Measurements from ENCODE around the gene STAC3.
A peak's percentile ranks its signal among the peaks of the same experiment; 100 is the strongest.

The STAC3 gene

GRCh38 chr12:57213058-57213715, 37.8 kb downstream of the STAC3 start:
- TF ChIP-seq SPI1 (IDR thresholded peaks at IDR 0.05; ENCODE audit: low read depth, low read length) = no peak
- peak; percentile 22; the same call in 1 of the 2 replicates for TF ChIP-seq POU2F2 (IDR thresholded peaks at IDR 0.05; ENCODE audit: low read depth, low read length)
- TF ChIP-seq POLR2A (IDR thresholded peaks at IDR 0.05; ENCODE audit: low read depth, low read length) = no peak
- TF ChIP-seq PAX5 (IDR thresholded peaks at IDR 0.05; ENCODE audit: insufficient read depth, low read length, severe bottlenecking) = no peak
- DNase-seq (ENCODE audit: insufficient read length, low spot score) = peak; percentile 93
- FAIRE-seq = peak; percentile 93

- FAIRE-seq = no peak
- DNase-seq (ENCODE audit: insufficient read length, low spot score) = no peak
- no peak for TF ChIP-seq POLR2A (IDR thresholded peaks at IDR 0.05; ENCODE audit: low read depth, low read length)
Measured at GRCh38 chr12:57212701-57213057, 38.3 kb downstream of the STAC3 start.

- no peak for TF ChIP-seq POLR2A (IDR thresholded peaks at IDR 0.05; ENCODE audit: low read depth, low read length)
- no peak for TF ChIP-seq TAF1 (IDR thresholded peaks at IDR 0.05; ENCODE audit: low read depth, low read length)
- no peak for TF ChIP-seq POU2F2 (IDR thresholded peaks at IDR 0.05; ENCODE audit: low read depth, low read length)
- TF ChIP-seq POLR2AphosphoS5 (IDR thresholded peaks at IDR 0.05; ENCODE audit: low read depth, low read length) = no peak
- no peak for TF ChIP-seq SPI1 (IDR thresholded peaks at IDR 0.05; ENCODE audit: low read depth, low read length)
- no peak for TF ChIP-seq PAX5 (IDR thresholded peaks at IDR 0.05; ENCODE audit: insufficient read depth, low read length, severe bottlenecking)
- FAIRE-seq (no peak), DNase-seq (ENCODE audit: insufficient read length, low spot score) (no peak)
Measured at GRCh38 chr12:57211791-57212700, 38.9 kb downstream of the STAC3 start.

GRCh38 chr12:57210926-57211692, 39.9 kb downstream of the STAC3 start:
- DNase-seq (ENCODE audit: insufficient read length, low spot score) (no peak), FAIRE-seq (no peak)
- TF ChIP-seq POLR2AphosphoS5 (IDR thresholded peaks at IDR 0.05; ENCODE audit: low read depth, low read length) (no peak), SPI1 (IDR thresholded peaks at IDR 0.05; ENCODE audit: low read depth, low read length) (no peak), TAF1 (IDR thresholded peaks at IDR 0.05; ENCODE audit: low read depth, low read length) (no peak), POU2F2 (IDR thresholded peaks at IDR 0.05; ENCODE audit: low read depth, low read length) (no peak), POLR2A (IDR thresholded peaks at IDR 0.05; ENCODE audit: low read depth, low read length) (no peak), PAX5 (IDR thresholded peaks at IDR 0.05; ENCODE audit: insufficient read depth, low read length, severe bottlenecking) (no peak)

GRCh38 chr12:57210461-57210860, 40.5 kb downstream of the STAC3 start:
- no peak for FAIRE-seq
- DNase-seq (ENCODE audit: insufficient read length, low spot score) = no peak
- TF ChIP-seq POLR2AphosphoS5 (IDR thresholded peaks at IDR 0.05; ENCODE audit: low read depth, low read length) (no peak), TAF1 (IDR thresholded peaks at IDR 0.05; ENCODE audit: low read depth, low read length) (no peak), POU2F2 (IDR thresholded peaks at IDR 0.05; ENCODE audit: low read depth, low read length) (no peak), PAX5 (IDR thresholded peaks at IDR 0.05; ENCODE audit: insufficient read depth, low read length, severe bottlenecking) (no peak), POLR2A (IDR thresholded peaks at IDR 0.05; ENCODE audit: low read depth, low read length) (no peak), SPI1 (IDR thresholded peaks at IDR 0.05; ENCODE audit: low read depth, low read length) (no peak)

- TF ChIP-seq POLR2AphosphoS5 (IDR thresholded peaks at IDR 0.05; ENCODE audit: low read depth, low read length) = no peak
- TF ChIP-seq SPI1 (IDR thresholded peaks at IDR 0.05; ENCODE audit: low read depth, low read length) = no peak
- no peak for TF ChIP-seq PAX5 (IDR thresholded peaks at IDR 0.05; ENCODE audit: insufficient read depth, low read length, severe bottlenecking)
- TF ChIP-seq POU2F2 (IDR thresholded peaks at IDR 0.05; ENCODE audit: low read depth, low read length) = no peak
- TF ChIP-seq POLR2A (IDR thresholded peaks at IDR 0.05; ENCODE audit: low read depth, low read length) = no peak
- no peak for TF ChIP-seq TAF1 (IDR thresholded peaks at IDR 0.05; ENCODE audit: low read depth, low read length)
- no peak for DNase-seq (ENCODE audit: insufficient read length, low spot score)
- no peak for FAIRE-seq
Measured at GRCh38 chr12:57209916-57210315, 41.1 kb downstream of the STAC3 start.

- FAIRE-seq (no peak), DNase-seq (ENCODE audit: insufficient read length, low spot score) (no peak)
- no peak for TF ChIP-seq TAF1 (IDR thresholded peaks at IDR 0.05; ENCODE audit: low read depth, low read length)
- TF ChIP-seq POLR2A (IDR thresholded peaks at IDR 0.05; ENCODE audit: low read depth, low read length) = no peak
- TF ChIP-seq POU2F2 (IDR thresholded peaks at IDR 0.05; ENCODE audit: low read depth, low read length) = no peak
- TF ChIP-seq SPI1 (IDR thresholded peaks at IDR 0.05; ENCODE audit: low read depth, low read length) = no peak
- no peak for TF ChIP-seq POLR2AphosphoS5 (IDR thresholded peaks at IDR 0.05; ENCODE audit: low read depth, low read length)
- no peak for TF ChIP-seq PAX5 (IDR thresholded peaks at IDR 0.05; ENCODE audit: insufficient read depth, low read length, severe bottlenecking)
Measured at GRCh38 chr12:57208631-57209282, 42.2 kb downstream of the STAC3 start.

GRCh38 chr12:57207731-57208630, 43.0 kb downstream of the STAC3 start:
- FAIRE-seq = no peak
- DNase-seq (ENCODE audit: insufficient read length, low spot score) = no peak
- TF ChIP-seq TAF1 (IDR thresholded peaks at IDR 0.05; ENCODE audit: low read depth, low read length) = no peak
- no peak for TF ChIP-seq POLR2A (IDR thresholded peaks at IDR 0.05; ENCODE audit: low read depth, low read length)
- no peak for TF ChIP-seq POU2F2 (IDR thresholded peaks at IDR 0.05; ENCODE audit: low read depth, low read length)
- no peak for TF ChIP-seq PAX5 (IDR thresholded peaks at IDR 0.05; ENCODE audit: insufficient read depth, low read length, severe bottlenecking)
- no peak for TF ChIP-seq POLR2AphosphoS5 (IDR thresholded peaks at IDR 0.05; ENCODE audit: low read depth, low read length)
- TF ChIP-seq SPI1 (IDR thresholded peaks at IDR 0.05; ENCODE audit: low read depth, low read length) = no peak
